ENCODE measurements around the gene EPHB2.

The EPHB2 gene

DNA sequence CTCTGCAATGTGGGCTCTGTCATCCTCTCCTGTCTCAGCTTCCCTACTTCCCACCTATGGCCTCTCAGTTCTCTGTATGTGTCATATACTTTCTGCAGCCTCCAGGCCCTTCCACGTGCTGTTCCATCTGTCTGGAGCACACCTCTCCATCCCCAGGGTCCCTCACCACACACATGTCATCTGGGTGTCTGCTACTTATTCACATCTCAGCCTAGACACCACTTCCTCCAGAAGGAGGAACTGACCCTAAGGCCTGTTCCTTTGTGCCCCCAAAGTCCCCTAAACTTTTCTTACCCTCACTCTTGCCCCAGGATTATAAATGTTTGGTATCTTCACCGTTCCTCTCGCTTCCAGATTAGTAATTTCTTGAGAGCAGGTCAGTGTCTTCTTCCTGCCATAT lies 251.9 kb downstream of the EPHB2 start:
- no peak for DNase-seq

DNA sequence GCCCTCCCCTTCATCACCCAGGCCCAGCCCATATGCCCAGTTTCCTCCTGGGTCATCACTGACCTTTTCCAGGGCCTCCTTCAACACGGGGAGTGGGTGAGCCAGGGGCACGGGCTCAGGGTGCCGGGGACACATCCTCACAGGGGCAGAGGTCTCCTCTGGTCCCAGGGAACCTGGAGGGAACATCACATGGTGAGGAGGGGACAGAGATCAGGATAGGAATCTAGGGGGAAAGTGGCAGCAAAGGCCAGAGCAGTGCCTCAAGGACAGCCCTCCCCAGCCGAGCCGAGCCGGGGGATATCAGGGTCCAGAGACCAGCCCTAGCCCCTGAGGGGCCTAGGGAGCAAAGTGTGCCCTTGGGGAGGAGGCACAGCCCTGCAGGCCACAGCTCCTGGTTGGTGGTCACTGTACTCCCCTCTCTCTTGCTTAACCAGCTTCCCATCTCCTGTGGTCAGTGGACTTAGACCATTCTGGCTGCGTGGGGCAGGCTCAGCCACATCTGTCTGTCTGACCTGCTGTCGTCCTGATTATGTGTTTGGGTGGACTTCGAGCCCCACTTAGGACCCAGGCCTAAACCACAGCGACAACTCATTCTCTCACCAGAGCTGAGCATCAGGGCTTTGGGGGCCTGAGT lies 252.5 kb downstream of the EPHB2 start:
- DNase-seq, result no peak

DNA sequence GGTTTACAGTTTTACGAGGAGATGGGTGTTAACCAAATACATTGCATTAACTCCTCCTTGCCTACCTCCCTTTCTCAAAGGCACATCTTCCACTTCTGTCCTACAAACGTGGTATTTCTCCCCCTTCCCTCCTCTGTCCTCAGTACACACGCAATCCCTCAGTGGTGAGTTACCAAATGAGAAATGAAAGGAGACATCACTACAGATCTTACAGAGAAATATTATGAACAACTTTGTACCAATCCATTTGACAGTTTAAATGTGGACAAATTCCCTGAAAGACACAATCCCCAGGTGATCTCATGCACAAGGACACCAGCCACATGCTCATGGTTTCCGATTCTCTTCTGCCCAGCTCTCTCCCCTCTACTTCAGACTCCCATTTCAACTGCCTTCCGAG lies 255.7 kb downstream of the EPHB2 start:
- no peak for DNase-seq

- no peak for DNase-seq
Measured at GRCh38 chr1:22967833-22968232, 257.2 kb downstream of the EPHB2 start.

- peak; percentile 18 for DNase-seq
Measured at GRCh38 chr1:22969304-22969709, 258.7 kb downstream of the EPHB2 start.

DNA sequence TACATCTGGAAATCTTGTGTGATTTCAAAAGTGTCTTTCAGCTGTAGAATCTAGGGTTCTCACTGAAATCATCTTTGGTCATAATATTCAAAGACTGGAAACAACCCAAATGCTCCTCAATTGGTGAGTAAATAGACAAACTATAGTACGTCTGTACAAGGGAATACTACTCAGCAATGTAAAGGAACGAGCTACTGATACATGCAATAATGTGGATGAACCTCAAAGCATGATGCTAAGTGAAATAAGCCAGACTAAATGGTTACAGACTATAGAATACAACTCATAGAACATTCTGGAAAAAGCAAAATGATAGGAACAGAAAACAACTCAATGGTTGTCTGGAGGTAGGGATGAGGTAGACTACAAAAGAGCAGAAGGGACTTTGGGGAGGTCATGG lies 259.5 kb downstream of the EPHB2 start:
- DNase-seq, result no peak

Data from hematopoietic multipotent progenitor cell treated with erythropoietin and hydrocortisone succinate and interleukin-3 and kit ligand, for 4 days (in vitro differentiated cells).